GM23338 (cell line): ENCODE results near the gene TMEM225B. TPM values are rescaled to one million over a fixed set of nuclear protein-coding genes. Genes with fewer than 3 reads are reported as not detected.

Experiments
- ATAC-seq: fragments of 200-7000 bp; cut with Tn5 transposase; 3 replicates; pipeline ENCODE4 v1.9.1; 2020
- DNase-seq: peaks from one replicate; pipeline ENCODE4 v3.0.0-alpha.2; 2015; ENCODE audit warnings: low spot score
- H2AFZ ChIP-seq: fragments of 200-600 bp; sonication (generic); 2 replicates; pipeline ENCODE4 v1.8.0; 2016; ENCODE audit warnings: antibody characterized with exemption, mild to moderate bottlenecking, moderate library complexity
- H3F3A ChIP-seq: fragments of 200-600 bp; sonication (generic); replicated peaks from 2 replicates; pipeline ENCODE4 v1.8.0; 2017; ENCODE audit warnings: antibody characterized with exemption, mixed run types, low read depth
- H3K27ac ChIP-seq: fragments of 200-600 bp; sonication (generic); 2 replicates; pipeline ENCODE4 v1.6.1; 2016; ENCODE audit warnings: low read depth
- H3K27me3 ChIP-seq: fragments of 200-600 bp; sonication (generic); 2 replicates; pipeline ENCODE4 v1.8.0; 2016; ENCODE audit warnings: mild to moderate bottlenecking, mixed run types, moderate library complexity; ENCODE audit not compliant: insufficient read depth
- H3K36me3 ChIP-seq: fragments of 200-600 bp; sonication (generic); 2 replicates; pipeline ENCODE4 v1.8.0; 2016; ENCODE audit warnings: mild to moderate bottlenecking; ENCODE audit not compliant: insufficient read depth
- H3K4me1 ChIP-seq: fragments of 200-600 bp; sonication (generic); 2 replicates; pipeline ENCODE4 v1.8.0; 2016; ENCODE audit warnings: mild to moderate bottlenecking, moderate library complexity; ENCODE audit not compliant: insufficient read depth
- H3K4me2 ChIP-seq: fragments of 200-600 bp; sonication (generic); 2 replicates; pipeline ENCODE4 v1.7.1; 2017; ENCODE audit warnings: mixed run types
- H3K4me3 ChIP-seq: fragments of 200-600 bp; sonication (generic); 2 replicates; pipeline ENCODE4 v1.6.1; 2016; ENCODE audit warnings: mixed run types
- H3K79me2 ChIP-seq: fragments of 200-600 bp; sonication (generic); replicated peaks from 2 replicates; pipeline ENCODE4 v1.8.0; 2017; ENCODE audit warnings: mild to moderate bottlenecking; ENCODE audit not compliant: insufficient read depth
- H3K9me2 ChIP-seq: fragments of 200-600 bp; sonication (generic); 2 replicates; pipeline ENCODE4 v1.8.0; 2017; ENCODE audit not compliant: insufficient read depth
- H4K20me1 ChIP-seq: fragments of 200-600 bp; sonication (generic); replicated peaks from 2 replicates; pipeline ENCODE4 v1.8.0; 2017; ENCODE audit warnings: mild to moderate bottlenecking; ENCODE audit not compliant: insufficient read depth
- H3K27ac Mint-ChIP-seq: 2 replicates; pipeline ENCODE4 v1.8.0; 2020; ENCODE audit warnings: inconsistent platforms, mild to moderate bottlenecking, moderate library complexity, mixed read lengths
- H3K27me3 Mint-ChIP-seq: 3 replicates; pipeline ENCODE4 v1.8.0; 2022; ENCODE audit warnings: low read depth, mild to moderate bottlenecking, moderate library complexity, mixed read lengths, inconsistent platforms; ENCODE audit not compliant: insufficient read depth, poor library complexity
- H3K36me3 Mint-ChIP-seq: 3 replicates; pipeline ENCODE4 v1.8.0; 2021; ENCODE audit warnings: low read depth, mild to moderate bottlenecking, inconsistent platforms, moderate library complexity, mixed read lengths
- H3K4me1 Mint-ChIP-seq: 3 replicates; pipeline ENCODE4 v1.8.0; 2020; ENCODE audit warnings: mild to moderate bottlenecking, inconsistent platforms, mixed read lengths
- H3K4me3 Mint-ChIP-seq: 3 replicates; pipeline ENCODE4 v1.8.0; 2021; ENCODE audit warnings: moderate library complexity, mild to moderate bottlenecking, inconsistent platforms, mixed read lengths
- H3K9me3 Mint-ChIP-seq: 3 replicates; pipeline ENCODE4 v1.8.0; 2020; ENCODE audit warnings: moderate library complexity, mild to moderate bottlenecking, inconsistent platforms, mixed read lengths
- CREB1 ChIP-seq: fragments of 250-450 bp; sonication (Bioruptor Pico); IDR thresholded peaks from 2 replicates; pipeline ENCODE4 v1.5.0; 2020; ENCODE audit warnings: low read depth, mild to moderate bottlenecking, moderate library complexity
- CTCF ChIP-seq, 2 experiments: fragments of 200-600 bp in 1 of 2; sonication (generic) in 1 of 2; conservative IDR thresholded peaks; 2 replicates each; pipeline versions ENCODE4 v1.5.1 to v1.6.1; 2016 to 2017; ENCODE audit warnings: antibody characterized with exemption in 2 of 2, low read depth in 2 of 2, mild to moderate bottlenecking in 2 of 2, moderate library complexity in 1 of 2
- EZH2 ChIP-seq: fragments of 200-600 bp; sonication (generic); IDR thresholded peaks from one replicate; pipeline ENCODE4 v1.8.0; 2017; ENCODE audit warnings: antibody characterized with exemption, mild to moderate bottlenecking, low read depth; ENCODE audit not compliant: unreplicated experiment
- EZH2phosphoT487 ChIP-seq: fragments of 200-600 bp; sonication (generic); IDR thresholded peaks from one replicate; pipeline ENCODE4 v1.8.1; 2018; ENCODE audit warnings: antibody characterized with exemption; ENCODE audit not compliant: unreplicated experiment
- JUNB ChIP-seq: IDR thresholded peaks from one replicate; pipeline ENCODE4 v1.6.1; 2016; ENCODE audit warnings: antibody characterized with exemption; ENCODE audit not compliant: unreplicated experiment
- NANOG ChIP-seq: IDR thresholded peaks from 2 replicates; pipeline ENCODE4 v1.6.1; 2016; ENCODE audit warnings: antibody characterized with exemption, borderline replicate concordance
- POLR2AphosphoS5 ChIP-seq: IDR thresholded peaks from 2 replicates; pipeline ENCODE4 v1.6.1; 2016; ENCODE audit warnings: antibody characterized with exemption, low read depth
- REST ChIP-seq: IDR thresholded peaks from one replicate; pipeline ENCODE4 v1.6.1; 2018; ENCODE audit warnings: antibody characterized with exemption; ENCODE audit not compliant: unreplicated experiment
- STAT1 ChIP-seq: IDR thresholded peaks from one replicate; pipeline ENCODE4 v1.6.1; 2016; ENCODE audit warnings: antibody characterized with exemption; ENCODE audit not compliant: unreplicated experiment
- ZNF114 ChIP-seq: fragments of 250-450 bp; sonication (Bioruptor Pico); IDR thresholded peaks from 2 replicates; pipeline ENCODE4 v1.5.0; 2020; ENCODE audit warnings: mild to moderate bottlenecking, moderate library complexity
- ZNF331 ChIP-seq: fragments of 250-450 bp; sonication (Bioruptor Pico); IDR thresholded peaks from 2 replicates; pipeline ENCODE4 v1.5.0; 2020; ENCODE audit warnings: low read depth, mild to moderate bottlenecking, moderate library complexity
- polyA plus RNA-seq: library from polyadenylated mRNA; unstranded; fragments of >200 nt; fragmentation: Nextera tagmentation; extraction: Ambion mirVana; gene quantifications from 2 replicates; pipeline ENCODE4 v1.2.1, GENCODE V29; 2016
- total RNA-seq: library from RNA; depleted of rRNA; stranded (reverse); fragments of >200 nt; shearing (Covaris generic); gene quantifications from 2 replicates; pipeline ENCODE4 v1.2.3, GENCODE V29; 2014
- TF ChIP-seq, protein P1 (sequence below): IDR thresholded peaks from 2 replicates; pipeline ENCODE4 v1.6.1; 2016; ENCODE audit warnings: antibody characterized with exemption
- TF ChIP-seq, protein P2 (sequence below): fragments of 250-450 bp; sonication (Bioruptor Pico); IDR thresholded peaks from 2 replicates; pipeline ENCODE4 v1.5.0; 2020; ENCODE audit warnings: mild to moderate bottlenecking, moderate library complexity

Gene TMEM225B
- total and polyA plus RNA-seq, 2 experiments from 2014 or later = 0.45 TPM; not detected in 1

DNA sequence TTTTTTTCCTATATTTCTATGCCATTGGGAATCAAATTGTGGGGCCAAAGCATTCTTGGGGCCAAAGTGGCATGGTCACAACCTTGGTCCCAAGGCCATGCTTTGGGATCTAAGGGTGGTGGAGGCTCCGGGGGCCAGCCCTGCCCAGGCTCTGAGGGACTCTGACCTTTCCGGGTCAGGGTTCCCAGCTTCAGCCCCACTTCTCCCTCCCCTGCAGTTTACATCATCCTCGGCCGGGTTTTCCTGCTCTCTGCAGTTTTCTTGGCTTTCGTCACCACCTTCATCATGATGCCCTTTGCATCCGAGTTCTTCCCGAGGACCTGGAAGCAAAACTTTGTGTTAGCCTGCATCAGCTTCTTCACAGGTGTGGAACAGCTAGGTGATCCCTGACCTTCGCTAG lies 8.5 kb downstream of the TMEM225B start:
- no peak overlapping the region for H3K27ac ChIP-seq
- H4K20me1 ChIP-seq = no peaks in the 10 kb centered on the region
- H3K36me3 ChIP-seq = no peaks in the 10 kb centered on the region
- no peaks in the 10 kb centered on the region for H3K79me2 ChIP-seq
- no peaks in the 10 kb centered on the region for H3K9me3 Mint-ChIP-seq
- H3K4me2 ChIP-seq = no peak overlapping the region
- H3F3A ChIP-seq = no peaks in the 10 kb centered on the region
- ATAC-seq = no peak
- no peak overlapping the region for H2AFZ ChIP-seq
- no peak overlapping the region for H3K4me3 ChIP-seq
- H3K4me3 Mint-ChIP-seq = no peak overlapping the region
- H3K27me3 Mint-ChIP-seq = peaks cover 1% of the 10 kb centered on the region
- no peaks in the 10 kb centered on the region; the same call in 2 of the 3 replicates for H3K36me3 Mint-ChIP-seq
- H3K4me1 ChIP-seq = no peaks in the 10 kb centered on the region
- H3K27me3 ChIP-seq = no peaks in the 10 kb centered on the region
- no peak for DNase-seq
- no peaks in the 10 kb centered on the region for H3K4me1 Mint-ChIP-seq
- H3K9me2 ChIP-seq = no peaks in the 10 kb centered on the region
- TF ChIP-seq ZNF331 (no peak), POLR2AphosphoS5 (no peak), CTCF (conservative IDR thresholded peaks at IDR 0.05; ENCODE audit: low read depth in 2 of 2) (no peak), STAT1 (no peak), ZNF114 (CRISPR knock-in tag) (no peak), CREB1 (no peak), NANOG (no peak), JUNB (no peak), REST (no peak), EZH2phosphoT487 (no peak), EZH2 (no peak)
- TF ChIP-seq, protein P1, sequence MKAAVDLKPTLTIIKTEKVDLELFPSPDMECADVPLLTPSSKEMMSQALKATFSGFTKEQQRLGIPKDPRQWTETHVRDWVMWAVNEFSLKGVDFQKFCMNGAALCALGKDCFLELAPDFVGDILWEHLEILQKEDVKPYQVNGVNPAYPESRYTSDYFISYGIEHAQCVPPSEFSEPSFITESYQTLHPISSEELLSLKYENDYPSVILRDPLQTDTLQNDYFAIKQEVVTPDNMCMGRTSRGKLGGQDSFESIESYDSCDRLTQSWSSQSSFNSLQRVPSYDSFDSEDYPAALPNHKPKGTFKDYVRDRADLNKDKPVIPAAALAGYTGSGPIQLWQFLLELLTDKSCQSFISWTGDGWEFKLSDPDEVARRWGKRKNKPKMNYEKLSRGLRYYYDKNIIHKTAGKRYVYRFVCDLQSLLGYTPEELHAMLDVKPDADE = no peak
- TF ChIP-seq, protein P2, sequence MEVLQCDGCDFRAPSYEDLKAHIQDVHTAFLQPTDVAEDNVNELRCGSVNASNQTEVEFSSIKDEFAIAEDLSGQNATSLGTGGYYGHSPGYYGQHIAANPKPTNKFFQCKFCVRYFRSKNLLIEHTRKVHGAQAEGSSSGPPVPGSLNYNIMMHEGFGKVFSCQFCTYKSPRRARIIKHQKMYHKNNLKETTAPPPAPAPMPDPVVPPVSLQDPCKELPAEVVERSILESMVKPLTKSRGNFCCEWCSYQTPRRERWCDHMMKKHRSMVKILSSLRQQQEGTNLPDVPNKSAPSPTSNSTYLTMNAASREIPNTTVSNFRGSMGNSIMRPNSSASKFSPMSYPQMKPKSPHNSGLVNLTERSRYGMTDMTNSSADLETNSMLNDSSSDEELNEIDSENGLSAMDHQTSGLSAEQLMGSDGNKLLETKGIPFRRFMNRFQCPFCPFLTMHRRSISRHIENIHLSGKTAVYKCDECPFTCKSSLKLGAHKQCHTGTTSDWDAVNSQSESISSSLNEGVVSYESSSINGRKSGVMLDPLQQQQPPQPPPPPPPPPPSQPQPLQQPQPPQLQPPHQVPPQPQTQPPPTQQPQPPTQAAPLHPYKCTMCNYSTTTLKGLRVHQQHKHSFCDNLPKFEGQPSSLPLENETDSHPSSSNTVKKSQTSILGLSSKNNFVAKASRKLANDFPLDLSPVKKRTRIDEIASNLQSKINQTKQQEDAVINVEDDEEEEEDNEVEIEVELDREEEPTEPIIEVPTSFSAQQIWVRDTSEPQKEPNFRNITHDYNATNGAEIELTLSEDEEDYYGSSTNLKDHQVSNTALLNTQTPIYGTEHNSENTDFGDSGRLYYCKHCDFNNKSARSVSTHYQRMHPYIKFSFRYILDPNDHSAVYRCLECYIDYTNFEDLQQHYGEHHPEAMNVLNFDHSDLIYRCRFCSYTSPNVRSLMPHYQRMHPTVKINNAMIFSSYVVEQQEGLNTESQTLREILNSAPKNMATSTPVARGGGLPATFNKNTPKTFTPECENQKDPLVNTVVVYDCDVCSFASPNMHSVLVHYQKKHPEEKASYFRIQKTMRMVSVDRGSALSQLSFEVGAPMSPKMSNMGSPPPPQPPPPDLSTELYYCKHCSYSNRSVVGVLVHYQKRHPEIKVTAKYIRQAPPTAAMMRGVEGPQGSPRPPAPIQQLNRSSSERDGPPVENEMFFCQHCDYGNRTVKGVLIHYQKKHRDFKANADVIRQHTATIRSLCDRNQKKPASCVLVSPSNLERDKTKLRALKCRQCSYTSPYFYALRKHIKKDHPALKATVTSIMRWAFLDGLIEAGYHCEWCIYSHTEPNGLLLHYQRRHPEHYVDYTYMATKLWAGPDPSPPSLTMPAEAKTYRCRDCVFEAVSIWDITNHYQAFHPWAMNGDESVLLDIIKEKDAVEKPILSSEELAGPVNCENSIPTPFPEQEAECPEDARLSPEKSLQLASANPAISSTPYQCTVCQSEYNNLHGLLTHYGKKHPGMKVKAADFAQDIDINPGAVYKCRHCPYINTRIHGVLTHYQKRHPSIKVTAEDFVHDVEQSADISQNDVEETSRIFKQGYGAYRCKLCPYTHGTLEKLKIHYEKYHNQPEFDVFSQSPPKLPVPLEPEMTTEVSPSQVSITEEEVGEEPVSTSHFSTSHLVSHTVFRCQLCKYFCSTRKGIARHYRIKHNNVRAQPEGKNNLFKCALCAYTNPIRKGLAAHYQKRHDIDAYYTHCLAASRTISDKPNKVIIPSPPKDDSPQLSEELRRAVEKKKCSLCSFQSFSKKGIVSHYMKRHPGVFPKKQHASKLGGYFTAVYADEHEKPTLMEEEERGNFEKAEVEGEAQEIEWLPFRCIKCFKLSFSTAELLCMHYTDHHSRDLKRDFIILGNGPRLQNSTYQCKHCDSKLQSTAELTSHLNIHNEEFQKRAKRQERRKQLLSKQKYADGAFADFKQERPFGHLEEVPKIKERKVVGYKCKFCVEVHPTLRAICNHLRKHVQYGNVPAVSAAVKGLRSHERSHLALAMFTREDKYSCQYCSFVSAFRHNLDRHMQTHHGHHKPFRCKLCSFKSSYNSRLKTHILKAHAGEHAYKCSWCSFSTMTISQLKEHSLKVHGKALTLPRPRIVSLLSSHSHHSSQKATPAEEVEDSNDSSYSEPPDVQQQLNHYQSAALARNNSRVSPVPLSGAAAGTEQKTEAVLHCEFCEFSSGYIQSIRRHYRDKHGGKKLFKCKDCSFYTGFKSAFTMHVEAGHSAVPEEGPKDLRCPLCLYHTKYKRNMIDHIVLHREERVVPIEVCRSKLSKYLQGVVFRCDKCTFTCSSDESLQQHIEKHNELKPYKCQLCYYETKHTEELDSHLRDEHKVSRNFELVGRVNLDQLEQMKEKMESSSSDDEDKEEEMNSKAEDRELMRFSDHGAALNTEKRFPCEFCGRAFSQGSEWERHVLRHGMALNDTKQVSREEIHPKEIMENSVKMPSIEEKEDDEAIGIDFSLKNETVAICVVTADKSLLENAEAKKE (CRISPR knock-in tag) = no peak
- no peak overlapping the region for H3K27ac Mint-ChIP-seq
